HEK293T (cell line): ENCODE measurements around the gene TGM5.

Experiments used
- CTCF ChIA-PET: fragments of 350-600 bp; formaldehyde crosslinking; extraction: SDS; loops from one replicate; lab custom pipeline; 2021; ENCODE audit warnings: antibody characterized with exemption, inconsistent platforms; lab: Yijun Ruan, JAX
- POLR2A ChIA-PET: fragments of 350-600 bp; formaldehyde crosslinking; extraction: SDS; loops from one replicate; lab custom pipeline; 2020; ENCODE audit warnings: antibody characterized with exemption, inconsistent platforms; lab: Yijun Ruan, JAX
- DNase-seq: peaks from one replicate; pipeline ENCODE4 v3.0.0; 2012; ENCODE audit warnings: mixed read lengths; ENCODE audit errors: extremely low spot score
- ARNT ChIP-seq: fragments of 450-650 bp; IDR thresholded peaks from 2 replicates; pipeline ENCODE4 v1.6.1; 2017; ENCODE audit warnings: mild to moderate bottlenecking
- BHLHE40 ChIP-seq: fragments of 450-650 bp; IDR thresholded peaks from 2 replicates; pipeline ENCODE4 v1.6.1; 2016; ENCODE audit warnings: mild to moderate bottlenecking, moderate library complexity, borderline replicate concordance
- CTBP1 ChIP-seq: fragments of 450-650 bp; IDR thresholded peaks from 2 replicates; pipeline ENCODE4 v1.6.1; 2016; ENCODE audit warnings: borderline replicate concordance
- ELF4 ChIP-seq: fragments of 450-650 bp; IDR thresholded peaks from 2 replicates; pipeline ENCODE4 v1.6.1; 2017; ENCODE audit warnings: antibody characterized with exemption
- FOXA1 ChIP-seq: fragments of 450-650 bp; IDR thresholded peaks from 2 replicates; pipeline ENCODE4 v1.6.1; 2016; ENCODE audit warnings: mild to moderate bottlenecking
- FOXK2 ChIP-seq: fragments of 450-650 bp; IDR thresholded peaks from 2 replicates; pipeline ENCODE4 v1.6.1; 2016; ENCODE audit warnings: mild to moderate bottlenecking
- FOXM1 ChIP-seq: fragments of 450-650 bp; IDR thresholded peaks from 2 replicates; pipeline ENCODE4 v1.6.1; 2017; ENCODE audit warnings: mild to moderate bottlenecking, borderline replicate concordance
- HDGF ChIP-seq: fragments of 450-650 bp; IDR thresholded peaks from 2 replicates; pipeline ENCODE4 v1.6.1; 2017; ENCODE audit warnings: antibody characterized with exemption, borderline replicate concordance
- L3MBTL2 ChIP-seq: fragments of 450-650 bp; conservative IDR thresholded peaks from 2 replicates; pipeline ENCODE4 v1.6.1; 2016; ENCODE audit warnings: mild to moderate bottlenecking
- LEF1 ChIP-seq: fragments of 450-650 bp; IDR thresholded peaks from 2 replicates; pipeline ENCODE4 v1.6.1; 2017; ENCODE audit warnings: mild to moderate bottlenecking, borderline replicate concordance
- NFRKB ChIP-seq: fragments of 450-650 bp; IDR thresholded peaks from 2 replicates; pipeline ENCODE4 v1.6.1; 2016; ENCODE audit warnings: mild to moderate bottlenecking, moderate library complexity
- PKNOX1 ChIP-seq: fragments of 450-650 bp; IDR thresholded peaks from 2 replicates; pipeline ENCODE4 v1.6.1; 2016
- SP1 ChIP-seq: fragments of 450-650 bp; IDR thresholded peaks from 2 replicates; pipeline ENCODE4 v1.6.1; 2017
- SUZ12 ChIP-seq: fragments of 450-650 bp; IDR thresholded peaks from 2 replicates; pipeline ENCODE4 v1.6.1; 2016; ENCODE audit warnings: mild to moderate bottlenecking
- TARDBP ChIP-seq: fragments of 450-650 bp; IDR thresholded peaks from 2 replicates; pipeline ENCODE4 v1.6.1; 2016
- ZNF384 ChIP-seq: fragments of 450-650 bp; IDR thresholded peaks from 2 replicates; pipeline ENCODE4 v1.6.1; 2016

Gene TGM5

GRCh38 chr15:43249699-43250203 is 17.0 kb downstream of the TGM5 start:
- no peak for DNase-seq
- TF ChIP-seq PKNOX1: no peak
- no peak for TF ChIP-seq HDGF
- no peak for TF ChIP-seq SUZ12
- TF ChIP-seq BHLHE40: no peak
- TF ChIP-seq LEF1: no peak
- TF ChIP-seq SP1: no peak
- TF ChIP-seq FOXM1: no peak
- no peak for TF ChIP-seq NFRKB
- TF ChIP-seq ZNF384: no peak
- no peak for TF ChIP-seq L3MBTL2
- ChIA-PET POLR2A (no interaction called here), CTCF (no interaction called here)

- POLR2A ChIA-PET: no interaction called here
- no peak for DNase-seq
- TF ChIP-seq FOXM1: no peak
- CTCF ChIA-PET: no interaction called here
Observed at GRCh38 chr15:43249236-43249635, 17.5 kb downstream of the TGM5 start.

- DNase-seq: no peak
- ChIA-PET CTCF (interaction anchor here (0.6 kb wide), 1 partner anchor 803 kb away, joined by 4 read pairs; no protein-coding TSS in a partner anchor), POLR2A (no interaction called here)
- TF ChIP-seq ARNT (no peak), PKNOX1 (no peak), FOXA1 (no peak), SP1 (no peak), LEF1 (no peak), L3MBTL2 (no peak), FOXK2 (no peak)
Observed at GRCh38 chr15:43246261-43246774, 20.4 kb downstream of the TGM5 start.

- POLR2A ChIA-PET: no interaction called here
- DNase-seq: no peak
- TF ChIP-seq ELF4: no peak
- TF ChIP-seq NFRKB: no peak
- no peak for TF ChIP-seq FOXA1
- TF ChIP-seq LEF1: no peak
- TF ChIP-seq TARDBP: no peak
- no peak for TF ChIP-seq CTBP1
- no peak for TF ChIP-seq BHLHE40
- TF ChIP-seq L3MBTL2: no peak
- TF ChIP-seq HDGF: no peak
- TF ChIP-seq FOXK2: no peak
- no peak for TF ChIP-seq SUZ12
- TF ChIP-seq ZNF384: no peak
- TF ChIP-seq PKNOX1: no peak
- no peak for TF ChIP-seq ARNT
- no peak for TF ChIP-seq FOXM1
- TF ChIP-seq SP1: no peak
- CTCF ChIA-PET: no interaction called here
Observed at GRCh38 chr15:43244092-43244491, 22.6 kb downstream of the TGM5 start.

- ChIA-PET CTCF (no interaction called here), POLR2A (no interaction called here)
- no peak for DNase-seq
- no peak for TF ChIP-seq LEF1
- TF ChIP-seq HDGF: no peak
- no peak for TF ChIP-seq BHLHE40
- no peak for TF ChIP-seq FOXA1
- no peak for TF ChIP-seq ELF4
Observed at GRCh38 chr15:43243020-43243645, 23.6 kb downstream of the TGM5 start.

- TF ChIP-seq FOXK2: no peak
- no peak for TF ChIP-seq CTBP1
- no peak for TF ChIP-seq FOXM1
- TF ChIP-seq BHLHE40: no peak
- no peak for TF ChIP-seq PKNOX1
- TF ChIP-seq ARNT: no peak
- no peak for TF ChIP-seq ZNF384
- no peak for TF ChIP-seq NFRKB
- TF ChIP-seq SP1: no peak
- TF ChIP-seq HDGF: no peak
- TF ChIP-seq LEF1: no peak
- no peak for TF ChIP-seq FOXA1
- TF ChIP-seq L3MBTL2: no peak
- TF ChIP-seq SUZ12: no peak
- no peak for TF ChIP-seq TARDBP
- no peak for TF ChIP-seq ELF4
- ChIA-PET POLR2A (no interaction called here), CTCF (no interaction called here)
- no peak for DNase-seq
Observed at GRCh38 chr15:43242616-43243015, 24.1 kb downstream of the TGM5 start.
